ENCODE data around the gene PKHD1.

Gene PKHD1

DNA sequence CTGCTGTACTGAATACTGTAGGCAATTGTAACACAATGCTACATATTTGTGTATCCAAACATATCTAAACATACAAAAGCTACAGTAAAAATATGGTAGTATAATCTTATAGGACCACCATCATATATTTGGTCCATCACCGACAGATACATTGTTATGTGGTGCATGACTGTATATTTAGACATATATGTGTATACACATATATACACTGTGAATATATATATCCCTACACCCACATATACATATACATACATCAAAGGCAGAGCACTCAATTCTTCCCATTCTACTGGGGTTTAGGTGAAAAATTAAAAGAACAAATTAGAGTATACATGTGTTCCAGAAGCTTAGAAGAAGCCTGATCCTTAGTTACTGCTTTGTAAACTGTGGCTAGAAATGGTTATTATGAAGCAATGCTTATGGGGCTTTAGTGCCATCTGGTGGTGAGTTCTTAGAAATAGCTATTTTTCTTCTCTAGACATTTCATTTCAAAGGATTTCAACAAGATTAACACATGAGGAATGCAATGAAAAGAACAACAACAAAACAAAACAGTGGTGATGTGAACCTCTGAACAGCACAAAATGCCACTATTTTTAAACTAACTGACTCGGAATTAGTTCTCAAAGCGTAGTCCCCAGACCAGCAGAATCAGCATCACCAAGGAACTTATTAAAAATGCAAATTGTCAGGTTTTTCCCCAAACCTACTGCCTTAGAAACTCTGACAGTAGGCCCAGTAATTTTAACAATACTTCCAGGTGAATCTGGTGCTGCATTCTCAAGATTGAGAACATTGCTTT, 38.0 kb downstream of the PKHD1 start:
- TF ChIP-seq CTCF (conservative IDR thresholded peaks at IDR 0.05; ENCODE audit: low read depth, low read length), result peak; percentile 82
- no peak overlapping the region for H3K4me3 ChIP-seq (ENCODE audit: low read length)
- peak; percentile 8 for DNase-seq (ENCODE audit: low read depth)

GRCh38 chr6:52046456-52046855, 41.0 kb downstream of the PKHD1 start:
- TF ChIP-seq CTCF (conservative IDR thresholded peaks at IDR 0.05; ENCODE audit: low read depth, low read length), result no peak
- no peak overlapping the region for H3K4me3 ChIP-seq (ENCODE audit: low read length)
- DNase-seq (ENCODE audit: low read depth), result no peak

DNA sequence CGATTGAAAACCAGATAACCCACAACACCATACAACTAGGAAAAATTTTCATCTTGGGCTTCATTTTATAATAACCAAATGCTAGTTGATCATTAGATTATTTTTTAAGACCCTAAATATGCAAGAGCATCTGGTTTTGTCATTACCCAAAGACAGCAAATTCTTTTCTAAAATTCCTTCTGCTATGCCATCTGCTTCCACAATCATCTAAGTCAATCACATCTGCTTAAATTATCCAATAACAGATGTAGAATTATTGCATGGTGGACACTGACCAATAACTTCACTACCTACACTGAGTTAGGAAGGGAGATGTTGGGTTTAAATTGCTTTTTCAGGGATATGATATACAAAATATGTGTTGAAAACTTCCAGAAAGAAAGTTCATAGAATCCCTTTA, 41.9 kb downstream of the PKHD1 start:
- H3K4me3 ChIP-seq (ENCODE audit: low read length), result no peak overlapping the region
- TF ChIP-seq CTCF (conservative IDR thresholded peaks at IDR 0.05; ENCODE audit: low read depth, low read length), result no peak
- no peak for DNase-seq (ENCODE audit: low read depth)

- no peak overlapping the region for H3K4me3 ChIP-seq (ENCODE audit: low read length)
- DNase-seq (ENCODE audit: low read depth), result no peak
- no peak for TF ChIP-seq CTCF (conservative IDR thresholded peaks at IDR 0.05; ENCODE audit: low read depth, low read length)
Observed at GRCh38 chr6:52045033-52045432, 42.4 kb downstream of the PKHD1 start.

DNA sequence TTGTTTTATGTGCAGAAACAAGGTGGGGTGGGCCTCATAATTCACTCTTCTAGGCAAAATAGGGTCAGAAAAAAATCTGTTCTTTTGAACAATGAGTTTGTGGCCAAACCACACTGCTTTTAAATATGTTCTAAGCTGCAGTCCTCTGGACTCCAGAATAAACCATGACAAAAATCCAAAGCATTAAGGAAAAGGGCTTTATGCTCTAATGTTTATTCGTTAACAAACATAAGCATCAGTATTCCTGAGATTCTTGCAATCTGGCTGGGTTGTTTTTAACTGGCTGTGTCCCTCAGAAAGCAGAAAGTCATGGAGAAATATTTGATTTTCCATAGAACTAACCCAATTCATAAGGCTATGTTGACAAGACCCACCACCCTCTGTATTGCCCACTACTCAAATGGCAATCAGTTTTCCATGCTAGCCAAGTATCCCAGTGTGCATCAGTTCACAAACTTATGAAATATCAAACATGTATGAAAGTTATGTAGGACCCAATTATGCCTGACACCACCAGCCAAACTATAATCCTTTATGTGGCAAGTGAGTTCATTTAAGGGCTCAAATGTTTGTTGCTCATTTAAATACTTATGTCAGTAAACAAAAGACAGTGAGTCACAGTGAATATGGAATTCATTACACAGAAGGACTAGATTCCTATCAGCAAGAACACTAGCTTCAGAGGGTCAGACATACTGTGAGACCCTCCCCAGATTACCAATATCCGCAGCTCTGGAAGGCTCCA, 45.1 kb downstream of the PKHD1 start:
- H3K4me3 ChIP-seq (ENCODE audit: low read length), result no peak overlapping the region
- no peak for DNase-seq (ENCODE audit: low read depth)
- no peak for TF ChIP-seq CTCF (conservative IDR thresholded peaks at IDR 0.05; ENCODE audit: low read depth, low read length)

GRCh38 chr6:52041134-52041533, 46.3 kb downstream of the PKHD1 start:
- TF ChIP-seq CTCF (conservative IDR thresholded peaks at IDR 0.05; ENCODE audit: low read depth, low read length), result no peak
- H3K4me3 ChIP-seq (ENCODE audit: low read length), result no peak overlapping the region
- no peak for DNase-seq (ENCODE audit: low read depth)

DNA sequence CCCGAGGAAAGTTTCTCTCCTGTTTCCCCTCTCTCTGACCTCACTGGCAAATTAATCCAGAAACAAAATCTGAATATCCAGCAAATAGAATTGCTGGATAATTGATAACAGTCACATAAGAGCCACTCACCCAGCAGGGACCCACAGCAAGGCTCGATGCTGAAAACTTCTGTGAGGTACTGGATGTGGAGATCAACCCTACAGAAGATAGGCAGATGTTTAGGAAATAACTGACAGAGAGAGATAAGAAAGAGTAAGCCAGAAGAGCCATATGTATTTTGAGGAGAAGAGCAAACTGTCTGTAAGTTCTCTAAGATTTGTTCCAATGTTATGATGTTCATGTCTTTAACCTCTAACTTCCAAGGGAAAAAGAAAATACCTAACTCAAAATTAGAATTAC, 59.7 kb downstream of the PKHD1 start:
- no peak overlapping the region for H3K4me3 ChIP-seq (ENCODE audit: low read length)
- no peak for DNase-seq (ENCODE audit: low read depth)
- TF ChIP-seq CTCF (conservative IDR thresholded peaks at IDR 0.05; ENCODE audit: low read depth, low read length), result no peak

All from retinal pigment epithelial cell (primary cell).